Measurements from ENCODE around the gene SEMA3B.

Gene SEMA3B

DNA sequence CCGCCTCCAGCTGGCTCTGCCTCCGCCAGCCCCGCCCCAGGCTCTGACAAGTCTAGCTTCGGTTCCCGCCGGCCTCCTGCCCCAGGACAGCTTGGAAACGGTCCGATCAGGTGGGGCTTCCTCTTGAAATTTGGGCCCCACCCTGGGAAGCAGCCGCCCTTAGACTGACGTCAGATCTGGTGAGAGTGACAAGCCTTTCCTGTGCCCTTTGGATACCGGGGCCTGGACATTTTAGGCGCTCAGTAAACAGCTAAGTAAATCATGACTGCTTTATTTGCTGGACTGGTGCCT is 30.6 kb downstream of the SEMA3B start:
- no peak for TF ChIP-seq CTCF (IDR thresholded peaks at IDR 0.05; ENCODE audit: unreplicated experiment in 3 of 3)
- Mint-ChIP-seq H3K36me3 (ENCODE audit: low read depth) (peaks cover under 1% of the 10 kb centered on the region), H3K9me3 (no peaks in the 10 kb centered on the region), H3K27ac (peak overlapping the region; percentile 81 to 96 (median 90)), H3K4me1 (peaks cover 16% of the 10 kb centered on the region), H3K4me3 (peak overlapping the region; percentile 91 to 99 (median 97)), H3K27me3 (ENCODE audit: low read depth) (no peaks in the 10 kb centered on the region)

- Mint-ChIP-seq H3K36me3 (ENCODE audit: low read depth) (peaks cover 4% of the 10 kb centered on the region), H3K4me3 (peak overlapping the region; percentile 91 to 99 (median 97)), H3K9me3 (no peaks in the 10 kb centered on the region), H3K27me3 (ENCODE audit: low read depth) (no peaks in the 10 kb centered on the region), H3K4me1 (peaks cover 16% of the 10 kb centered on the region), H3K27ac (peak overlapping the region; percentile 81 to 96 (median 90))
- TF ChIP-seq CTCF (IDR thresholded peaks at IDR 0.05; ENCODE audit: unreplicated experiment in 3 of 3): no peak
Measured at GRCh38 chr3:50299929-50300680, 31.2 kb downstream of the SEMA3B start.

GRCh38 chr3:50300681-50301254 is 31.8 kb downstream of the SEMA3B start:
- no peak for TF ChIP-seq CTCF (IDR thresholded peaks at IDR 0.05; ENCODE audit: unreplicated experiment in 3 of 3)
- H3K27me3 Mint-ChIP-seq (ENCODE audit: low read depth): no peaks in the 10 kb centered on the region
- no peaks in the 10 kb centered on the region for H3K9me3 Mint-ChIP-seq
- peaks cover 5% of the 10 kb centered on the region for H3K36me3 Mint-ChIP-seq (ENCODE audit: low read depth)
- H3K4me1 Mint-ChIP-seq: peaks cover 16% of the 10 kb centered on the region
- peak overlapping the region; percentile 81 to 96 (median 90) for H3K27ac Mint-ChIP-seq
- peak overlapping the region; percentile 91 to 99 (median 97) for H3K4me3 Mint-ChIP-seq

DNA sequence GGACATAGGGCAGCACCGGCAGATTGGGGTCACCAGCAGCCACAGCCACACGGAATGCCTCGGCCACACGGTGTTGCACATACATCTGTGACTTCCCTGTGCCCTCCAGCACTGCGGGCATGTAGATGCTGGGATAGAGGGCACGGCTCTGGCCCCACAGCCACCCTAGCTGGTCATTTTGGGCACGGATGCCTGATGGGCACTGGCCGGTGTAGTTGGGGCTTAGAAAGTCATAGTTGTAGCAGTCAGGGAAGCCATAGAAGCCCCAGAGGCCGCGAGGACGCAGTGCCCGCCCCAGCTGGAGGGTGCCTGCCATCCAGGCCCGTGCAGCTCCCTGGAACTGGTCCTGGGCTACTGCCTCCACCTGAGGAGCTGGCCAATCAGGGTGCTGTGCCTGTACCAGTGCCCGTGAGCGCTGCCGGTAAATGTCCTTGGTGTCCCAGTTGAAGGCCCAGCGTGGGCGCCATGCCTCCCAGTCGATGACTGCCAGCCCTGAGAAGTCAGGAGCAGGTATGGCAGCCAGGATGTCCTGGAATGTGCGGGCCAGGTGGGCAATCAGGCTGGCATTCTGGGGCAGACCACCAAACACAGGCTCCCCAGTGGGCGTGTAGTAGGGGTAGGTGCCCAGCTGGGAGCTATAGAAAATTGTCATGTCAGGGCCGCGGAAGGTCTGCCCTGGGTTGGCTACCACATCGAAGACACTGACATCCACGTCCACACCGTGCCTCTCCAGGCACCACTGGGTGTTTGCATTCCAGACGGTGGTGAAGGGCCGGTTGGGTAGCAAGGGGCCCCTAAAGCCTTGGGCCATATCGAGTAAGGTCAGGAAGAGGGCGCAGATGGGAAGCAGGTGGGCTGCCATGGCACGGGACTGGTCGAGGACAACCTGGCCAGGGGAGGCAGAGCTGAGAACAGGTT is 33.4 kb downstream of the SEMA3B start:
- H3K4me3 Mint-ChIP-seq: peak overlapping the region in 1 of 3 experiments; percentile 9
- TF ChIP-seq CTCF (IDR thresholded peaks at IDR 0.05; ENCODE audit: unreplicated experiment in 3 of 3): no peak
- peak overlapping the region in 2 of 3 experiments; percentile 79 to 86 for H3K27ac Mint-ChIP-seq

DNA sequence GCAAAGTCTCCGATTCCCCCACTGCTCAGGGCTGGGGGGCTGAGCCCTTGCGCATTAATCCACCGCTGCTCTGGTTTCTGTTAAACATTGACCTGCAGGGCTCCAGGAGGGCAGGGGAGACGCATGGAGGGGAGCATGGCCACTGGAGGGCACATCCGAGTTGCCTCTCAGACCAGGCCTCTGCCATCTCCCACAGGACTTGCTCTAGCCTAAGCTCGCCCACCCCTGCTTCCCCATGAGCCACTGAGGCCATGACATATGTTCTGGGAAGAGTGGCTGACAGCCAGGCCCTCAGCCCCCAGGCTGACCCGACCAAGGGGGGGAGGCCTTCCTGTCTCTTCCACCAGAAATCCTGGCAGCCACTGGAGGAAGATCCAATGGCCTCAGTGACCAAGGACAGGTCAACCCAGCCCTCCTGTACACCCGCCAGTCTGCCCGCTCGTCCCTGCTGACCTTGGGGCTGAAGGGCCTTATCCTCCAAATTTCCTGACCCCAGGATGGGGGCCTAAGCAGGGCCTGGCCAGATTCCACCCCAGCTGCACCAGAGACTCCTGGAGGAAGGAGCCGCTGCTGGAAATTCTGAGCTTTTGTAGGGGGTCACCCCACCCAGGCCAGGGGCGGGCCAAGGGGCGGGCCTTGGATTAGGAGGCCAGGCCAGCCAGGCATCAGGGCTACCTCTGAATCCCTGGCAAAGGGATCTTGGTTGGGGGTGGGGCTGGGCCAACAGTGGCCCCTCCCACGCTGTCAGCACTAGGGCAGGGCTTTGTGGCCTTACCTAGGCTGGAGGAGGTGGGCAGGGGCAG is 34.3 kb downstream of the SEMA3B start, which contains the start of gene HYAL1:
Gene HYAL1 (minus strand): TSS at position 562 of the 803 bp plus-strand sequence. CDS start 618 bp downstream, outside the sequence.
- TF ChIP-seq CTCF (IDR thresholded peaks at IDR 0.05; ENCODE audit: unreplicated experiment in 3 of 3): peak in 1 of 3 experiments; percentile 18
- Mint-ChIP-seq H3K4me1 (peaks cover 16% of the 10 kb centered on the region), H3K9me3 (no peaks in the 10 kb centered on the region)

More for the DNA sequence above, 33.4 kb downstream of the SEMA3B start:
- H3K4me1 Mint-ChIP-seq: peaks cover 16% of the 10 kb centered on the region
- peaks cover 7% of the 10 kb centered on the region for H3K36me3 Mint-ChIP-seq (ENCODE audit: low read depth)
- H3K27me3 Mint-ChIP-seq (ENCODE audit: low read depth): no peaks in the 10 kb centered on the region
- H3K9me3 Mint-ChIP-seq: no peaks in the 10 kb centered on the region

More for the DNA sequence above, 34.3 kb downstream of the SEMA3B start, which contains the start of gene HYAL1:
- peaks cover 12% of the 10 kb centered on the region for H3K36me3 Mint-ChIP-seq (ENCODE audit: low read depth)
- H3K4me3 Mint-ChIP-seq: no peak within 1 kb of the TSS
- H3K27ac Mint-ChIP-seq: peak within 1 kb of the TSS in 2 of 3 experiments; percentile 46 to 86
- H3K27me3 Mint-ChIP-seq (ENCODE audit: low read depth): no peaks in the 10 kb centered on the region
